GM21447 (cell line): ENCODE data around the gene EYA3.
A peak's percentile ranks its signal among the peaks of the same experiment; 100 is the strongest.

Experiments
- ATAC-seq: cut with Tn5 transposase; IDR thresholded peaks from one replicate; pipeline ENCODE4 v1.9.1; 2021; ENCODE audit not compliant: unreplicated experiment

The EYA3 gene

DNA sequence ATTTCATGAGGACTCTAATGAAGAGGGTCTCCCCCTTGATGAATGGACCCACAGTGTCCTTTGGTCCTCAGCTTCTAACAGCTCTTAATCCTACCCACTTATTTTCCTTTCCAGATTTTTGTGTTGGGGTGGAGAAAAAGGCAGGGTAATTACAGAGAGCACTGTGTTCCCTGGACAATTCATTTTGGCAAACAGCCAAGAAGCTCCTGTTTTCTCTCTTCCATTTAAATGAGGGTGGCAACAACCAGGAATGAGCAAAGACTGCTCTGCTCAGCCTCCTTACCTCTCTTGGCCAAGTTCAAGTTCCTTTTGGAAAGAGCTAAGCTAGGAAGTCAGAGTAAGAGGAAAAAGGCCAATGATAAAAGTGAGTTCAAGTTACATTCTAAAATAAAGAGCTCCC is 116.7 kb downstream of the EYA3 start:
- ATAC-seq: no peak

DNA sequence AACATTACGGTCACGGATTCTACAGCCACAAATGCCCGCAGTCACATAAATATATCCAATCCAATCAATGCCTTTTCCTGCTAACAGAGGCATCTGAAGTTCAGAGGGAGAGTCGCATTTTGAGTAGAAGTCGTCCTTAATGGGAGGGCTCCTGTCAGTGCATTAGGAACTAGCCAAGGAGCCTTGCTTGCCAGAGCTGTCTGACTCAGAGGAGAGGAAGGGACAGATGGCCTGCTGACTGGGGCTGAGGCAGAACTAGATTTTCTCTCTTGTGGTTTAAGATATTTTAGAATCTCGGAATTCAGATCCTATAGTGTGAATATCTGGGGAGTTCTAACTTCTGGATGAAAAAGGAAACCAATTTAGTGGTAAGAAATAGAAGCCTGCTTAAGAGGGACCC is 118.0 kb downstream of the EYA3 start:
- ATAC-seq: no peak

DNA sequence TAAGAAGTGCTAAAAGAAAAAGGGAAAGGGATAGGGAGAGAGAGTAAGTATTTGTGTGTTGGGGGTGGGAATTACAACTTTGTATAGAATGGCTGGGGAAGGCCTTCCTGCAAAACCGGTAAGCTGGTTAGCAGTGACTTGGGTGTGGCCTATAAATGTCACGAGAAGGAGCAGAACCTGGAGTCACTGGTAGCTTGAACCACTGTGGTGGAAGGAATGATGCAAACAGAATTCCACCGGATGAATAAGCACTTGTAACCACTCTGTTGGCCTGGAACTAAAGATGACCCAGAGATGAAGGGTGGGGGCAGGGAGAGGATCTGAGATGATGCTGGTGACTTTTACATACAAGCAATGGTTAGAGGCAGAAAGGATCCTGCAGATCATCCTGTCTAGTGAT is 119.7 kb downstream of the EYA3 start:
- ATAC-seq: no peak

DNA sequence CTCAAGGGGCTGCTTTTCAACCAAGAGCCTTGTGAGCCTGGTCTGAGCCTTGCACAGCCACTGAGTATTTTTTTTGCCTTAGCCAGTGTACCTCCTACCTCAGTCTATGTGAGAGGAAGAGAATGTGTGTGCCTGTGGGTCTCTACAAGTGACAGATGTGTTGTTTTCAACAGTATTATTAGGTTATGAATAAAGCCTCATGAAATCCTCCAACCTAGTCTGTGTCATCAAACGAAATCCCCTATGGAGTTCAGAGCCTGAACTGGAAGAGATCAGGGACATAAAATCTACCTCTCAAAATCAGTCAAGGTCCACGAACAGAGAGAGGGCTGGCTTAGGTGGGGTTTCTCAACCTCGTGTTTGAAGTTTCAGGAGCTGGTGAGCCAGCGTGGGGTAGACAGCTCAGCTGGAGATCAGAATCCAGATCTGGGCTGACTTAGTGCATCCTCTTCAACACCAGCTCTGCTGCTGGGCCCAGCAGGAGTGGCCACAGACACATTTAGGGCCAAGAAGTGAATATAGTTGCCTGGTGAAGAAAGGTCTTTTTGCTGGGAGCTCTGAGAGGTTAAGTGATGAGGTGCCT is 120.4 kb downstream of the EYA3 start:
- no peak for ATAC-seq

DNA sequence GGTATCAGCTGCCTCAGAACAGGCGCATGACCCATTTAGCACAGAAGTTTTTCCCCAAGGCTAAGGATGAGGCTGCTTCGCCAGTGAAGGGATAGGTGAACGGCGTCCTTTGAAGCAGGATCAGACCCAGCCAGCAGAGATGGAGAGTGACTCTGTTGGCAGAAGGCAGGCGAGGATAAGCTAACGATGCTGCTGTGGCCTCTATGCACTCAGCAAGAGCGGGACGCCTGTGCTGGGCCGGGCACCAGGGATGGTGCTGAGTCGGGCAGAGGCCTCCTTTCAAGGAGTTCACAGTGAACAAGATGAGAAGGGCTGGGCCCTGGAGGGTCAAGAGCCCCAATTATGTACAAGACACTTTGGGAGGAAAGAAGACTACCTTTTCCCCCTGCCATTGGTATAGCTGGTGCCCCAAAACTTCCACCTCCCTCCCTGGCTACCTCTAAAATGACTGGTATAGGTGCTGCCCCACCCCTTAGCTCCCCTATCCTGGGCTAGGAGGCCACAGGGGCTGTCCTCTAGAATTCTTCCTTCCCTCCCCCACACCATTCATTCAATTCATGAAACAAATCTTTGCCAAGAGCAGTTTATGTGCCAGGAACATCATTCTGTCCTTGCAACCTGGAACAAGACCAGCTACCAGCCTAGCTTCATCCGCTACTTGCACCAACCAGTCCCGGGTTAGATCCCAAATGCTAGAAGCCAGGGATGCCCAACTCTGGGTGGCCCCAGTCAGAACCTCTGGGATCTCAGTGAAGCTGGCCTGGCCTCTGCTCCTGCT is 121.1 kb downstream of the EYA3 start:
- ATAC-seq: no peak

DNA sequence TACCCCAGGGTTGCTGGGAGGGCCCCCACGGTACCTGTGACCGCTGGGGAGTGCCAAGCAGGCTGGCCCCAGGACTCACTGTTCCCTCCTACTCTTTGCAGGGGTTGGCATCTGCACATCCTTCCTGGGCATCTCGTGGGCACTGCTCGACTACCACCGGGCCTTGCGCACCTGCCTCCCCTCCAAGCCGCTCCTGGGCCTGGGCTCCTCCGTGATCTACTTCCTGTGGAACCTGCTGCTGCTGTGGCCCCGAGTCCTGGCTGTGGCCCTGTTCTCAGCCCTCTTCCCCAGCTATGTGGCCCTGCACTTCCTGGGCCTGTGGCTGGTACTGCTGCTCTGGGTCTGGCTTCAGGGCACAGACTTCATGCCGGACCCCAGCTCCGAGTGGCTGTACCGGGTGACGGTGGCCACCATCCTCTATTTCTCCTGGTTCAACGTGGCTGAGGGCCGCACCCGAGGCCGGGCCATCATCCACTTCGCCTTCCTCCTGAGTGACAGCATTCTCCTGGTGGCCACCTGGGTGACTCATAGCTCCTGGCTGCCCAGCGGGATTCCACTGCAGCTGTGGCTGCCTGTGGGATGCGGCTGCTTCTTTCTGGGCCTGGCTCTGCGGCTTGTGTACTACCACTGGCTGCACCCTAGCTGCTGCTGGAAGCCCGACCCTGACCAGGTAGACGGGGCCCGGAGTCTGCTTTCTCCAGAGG is 121.9 kb downstream of the EYA3 start:
- no peak for ATAC-seq

DNA sequence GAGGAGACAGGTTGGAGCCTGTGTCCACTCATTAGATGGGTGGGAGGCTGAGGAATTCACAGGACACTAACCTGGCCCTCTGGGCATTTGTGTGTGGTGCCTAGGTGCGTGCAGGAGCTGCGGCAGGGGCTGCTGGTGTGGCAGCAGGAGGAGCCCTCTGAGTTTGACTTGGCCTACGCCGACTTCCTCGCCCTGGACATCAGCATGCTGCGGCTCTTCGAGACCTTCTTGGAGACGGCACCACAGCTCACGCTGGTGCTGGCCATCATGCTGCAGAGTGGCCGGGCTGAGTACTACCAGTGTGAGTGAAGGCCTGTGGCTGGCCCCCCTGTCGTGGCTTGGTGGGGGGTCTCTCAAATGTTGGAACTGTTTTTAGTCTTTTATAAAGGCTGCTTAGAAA is 125.0 kb downstream of the EYA3 start:
- no peak for ATAC-seq

DNA sequence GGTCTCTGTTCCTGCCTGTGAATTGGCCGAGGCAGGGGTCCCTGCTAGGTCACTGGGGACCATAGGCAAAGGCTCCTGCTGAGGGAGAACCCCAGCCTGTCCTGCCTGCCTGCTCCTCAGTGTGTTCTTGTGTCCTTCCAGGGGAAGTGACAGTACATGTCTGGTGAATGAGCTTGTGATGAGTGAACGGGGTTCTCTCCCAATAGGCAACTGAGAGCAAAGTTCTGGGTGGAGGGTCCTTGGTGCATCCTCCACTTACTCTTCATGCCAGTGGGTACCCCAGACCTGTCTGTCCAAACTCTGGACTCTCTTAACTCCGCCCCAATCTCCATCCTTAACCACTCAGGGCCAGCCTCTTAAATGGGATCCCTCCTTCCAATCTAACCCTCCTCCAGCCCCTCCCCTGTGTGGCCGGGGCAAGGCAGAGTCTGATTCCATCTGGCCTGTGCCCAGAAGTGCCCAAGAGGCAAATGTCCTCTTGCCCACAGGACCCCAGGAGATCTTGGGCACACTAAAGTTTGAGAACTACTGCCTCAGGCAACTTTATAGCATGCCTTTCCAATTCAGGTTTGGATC is 126.7 kb downstream of the EYA3 start:
- ATAC-seq: no peak

DNA sequence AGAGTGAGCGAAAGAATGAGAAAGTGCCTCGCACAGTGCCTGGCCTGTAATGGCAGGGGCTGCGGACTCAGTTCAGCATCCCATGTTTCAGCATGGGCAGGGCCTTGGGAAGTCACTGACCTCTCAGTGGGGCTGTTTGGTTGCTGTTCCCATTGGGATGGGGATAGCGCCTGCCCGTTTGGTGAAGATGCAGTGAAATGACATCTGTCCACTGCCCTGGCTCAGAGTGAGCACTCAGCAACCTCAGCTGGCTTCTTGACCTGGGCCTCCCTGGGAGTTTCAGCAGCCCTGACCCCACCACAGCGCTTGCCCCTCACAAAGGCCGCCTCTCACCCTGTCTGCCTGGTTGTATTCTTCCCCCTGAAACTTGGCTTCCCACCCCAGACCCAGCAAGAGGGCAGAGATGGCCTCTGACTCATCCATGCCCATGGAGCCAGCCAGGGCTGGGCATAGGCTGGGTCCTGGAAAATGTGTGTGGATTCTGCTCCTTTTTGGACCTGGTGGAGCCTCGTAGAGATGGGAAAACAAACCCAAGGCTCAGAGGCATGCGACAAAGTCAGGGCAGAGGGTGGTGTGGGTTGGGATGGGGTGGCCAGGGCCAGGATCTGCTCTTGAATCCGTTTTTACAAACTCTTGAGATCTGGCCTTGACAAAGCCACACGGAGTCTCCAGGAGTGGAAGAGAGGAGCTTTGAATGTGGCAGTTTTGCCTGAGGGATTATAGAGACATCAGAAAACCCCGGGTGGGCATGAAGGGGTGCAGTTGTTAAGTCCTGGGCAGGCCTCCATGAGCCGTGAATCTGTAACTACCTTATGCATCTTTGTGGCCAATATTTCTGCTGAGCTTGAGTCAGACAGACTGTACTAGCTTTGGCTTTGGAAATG is 127.4 kb downstream of the EYA3 start:
- ATAC-seq: no peak

DNA sequence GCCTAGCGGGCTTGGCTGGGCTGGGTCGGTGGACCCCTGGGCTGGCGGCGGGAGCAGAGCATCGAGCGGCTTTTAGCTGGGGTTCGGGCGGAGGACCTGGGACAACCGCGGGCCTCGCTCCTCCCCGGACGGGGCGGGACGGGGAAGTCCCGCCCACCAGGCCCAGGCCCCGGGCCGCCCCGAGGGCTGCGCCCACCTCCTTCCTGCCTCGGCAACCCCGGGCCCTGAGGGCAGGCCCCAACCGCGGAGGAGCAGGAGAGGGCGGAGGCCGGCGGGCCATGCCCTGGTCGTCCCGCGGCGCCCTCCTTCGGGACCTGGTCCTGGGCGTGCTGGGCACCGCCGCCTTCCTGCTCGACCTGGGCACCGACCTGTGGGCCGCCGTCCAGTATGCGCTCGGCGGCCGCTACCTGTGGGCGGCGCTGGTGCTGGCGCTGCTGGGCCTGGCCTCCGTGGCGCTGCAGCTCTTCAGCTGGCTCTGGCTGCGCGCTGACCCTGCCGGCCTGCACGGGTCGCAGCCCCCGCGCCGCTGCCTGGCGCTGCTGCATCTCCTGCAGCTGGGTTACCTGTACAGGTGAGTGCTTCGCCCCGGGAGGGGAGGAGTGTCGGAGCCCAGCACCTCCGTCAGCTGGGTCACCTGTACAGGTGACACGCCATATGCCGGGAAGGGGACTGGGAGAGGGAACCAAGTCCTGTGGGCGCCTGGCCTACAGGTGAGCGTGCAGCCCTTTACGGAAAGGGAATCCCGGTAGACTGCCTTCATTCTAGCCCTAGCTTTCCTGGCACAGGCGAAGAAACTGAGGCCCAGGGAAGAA is 128.4 kb downstream of the EYA3 start, which contains the start of gene XKR8:
TSS of gene XKR8 (plus strand) at position 182 of the 812 bp plus-strand sequence. CDS start at position 279, 97 bp downstream.
- peak; percentile 76 for ATAC-seq

DNA sequence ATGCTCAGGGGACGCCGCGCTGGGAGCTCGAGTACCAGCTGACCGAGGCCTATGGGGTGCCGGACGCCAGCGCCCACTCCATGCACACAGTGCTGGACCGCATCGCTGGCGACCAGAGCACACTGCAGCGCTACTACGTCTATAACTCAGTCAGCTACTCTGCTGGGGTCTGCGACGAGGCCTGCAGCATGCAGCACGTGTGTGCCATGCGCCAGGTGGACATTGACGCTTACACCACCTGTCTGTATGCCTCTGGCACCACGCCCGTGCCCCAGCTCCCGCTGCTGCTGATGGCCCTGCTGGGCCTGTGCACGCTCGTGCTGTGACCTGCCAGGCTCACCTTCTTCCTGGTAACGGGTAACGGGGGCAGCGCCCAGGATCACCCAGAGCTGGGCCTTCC is 129.9 kb downstream of the EYA3 start:
- ATAC-seq: no peak

DNA sequence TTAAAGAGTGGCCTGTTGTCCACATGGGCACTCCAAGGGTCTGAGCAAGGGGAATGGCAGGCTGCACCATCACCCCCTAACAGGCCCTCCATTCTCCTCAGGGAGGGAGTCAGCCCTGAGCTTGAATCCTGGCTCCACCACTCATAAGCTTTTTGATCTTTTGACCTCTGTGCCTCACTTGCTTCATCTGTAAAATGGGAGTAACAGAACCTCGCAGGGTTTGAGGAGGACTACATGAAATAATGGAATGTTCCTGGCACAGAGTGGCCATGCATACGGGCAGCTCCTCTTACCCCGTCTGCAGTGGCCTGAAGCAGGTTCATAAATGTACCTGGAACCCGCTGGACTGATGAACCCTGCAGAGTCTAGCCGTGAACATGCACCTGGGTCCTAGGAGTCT is 130.8 kb downstream of the EYA3 start:
- no peak for ATAC-seq

DNA sequence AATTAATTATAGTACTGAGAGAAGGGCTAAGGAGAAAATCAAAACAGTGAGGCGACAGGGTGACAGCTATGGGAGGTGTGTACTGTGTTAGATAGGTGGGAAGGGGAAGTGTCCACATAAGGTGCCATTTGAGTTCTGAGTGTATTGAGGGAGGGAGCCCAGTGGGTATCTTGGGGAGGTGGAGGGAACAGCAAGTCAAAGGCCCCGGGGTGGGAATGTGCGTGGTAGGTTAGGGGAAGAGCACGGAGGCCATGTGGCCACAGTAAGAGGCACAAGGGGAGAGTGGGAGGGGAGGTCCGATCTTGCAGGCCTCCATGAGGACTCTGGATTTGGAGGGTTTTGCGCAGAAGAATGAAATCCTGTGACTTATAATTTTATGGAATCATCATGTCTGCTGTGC is 131.6 kb downstream of the EYA3 start:
- no peak for ATAC-seq

DNA sequence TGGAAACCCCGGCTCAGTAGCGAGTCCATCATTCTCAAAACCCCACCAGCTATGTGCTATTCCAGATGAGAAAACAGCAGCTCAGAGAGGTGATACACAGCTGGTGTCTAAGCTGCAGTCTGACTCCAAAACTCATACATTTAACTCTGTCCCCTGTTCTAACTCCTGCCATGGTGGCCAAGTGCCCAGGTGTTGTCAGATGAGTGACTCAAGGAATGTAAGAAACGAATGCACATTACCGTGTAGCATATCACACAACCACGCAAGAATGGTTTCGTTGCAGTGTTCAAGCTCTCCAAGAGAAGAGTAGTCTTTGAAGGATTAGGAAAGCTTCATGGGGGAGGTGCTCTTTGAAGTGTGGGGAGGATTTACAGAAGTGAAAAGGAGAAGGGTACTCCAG is 133.3 kb downstream of the EYA3 start:
- ATAC-seq: no peak

DNA sequence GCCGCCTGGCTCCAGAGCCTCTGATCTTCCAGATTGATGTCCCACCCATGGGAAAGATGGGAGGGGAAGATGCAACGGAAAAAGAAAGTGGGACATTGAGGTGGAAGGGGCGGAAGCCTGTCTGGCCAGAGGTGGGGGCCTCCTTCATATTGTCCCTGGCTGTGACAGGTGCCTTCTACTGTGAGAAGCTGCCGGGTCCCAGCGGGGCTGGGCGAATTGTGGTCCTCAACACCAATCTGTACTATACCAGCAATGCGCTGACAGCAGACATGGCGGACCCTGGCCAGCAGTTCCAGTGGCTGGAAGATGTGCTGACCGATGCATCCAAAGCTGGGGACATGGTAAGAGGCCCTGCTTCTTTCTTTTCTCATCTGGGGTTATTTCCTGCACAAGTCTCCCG is 134.2 kb downstream of the EYA3 start:
- ATAC-seq: no peak

DNA sequence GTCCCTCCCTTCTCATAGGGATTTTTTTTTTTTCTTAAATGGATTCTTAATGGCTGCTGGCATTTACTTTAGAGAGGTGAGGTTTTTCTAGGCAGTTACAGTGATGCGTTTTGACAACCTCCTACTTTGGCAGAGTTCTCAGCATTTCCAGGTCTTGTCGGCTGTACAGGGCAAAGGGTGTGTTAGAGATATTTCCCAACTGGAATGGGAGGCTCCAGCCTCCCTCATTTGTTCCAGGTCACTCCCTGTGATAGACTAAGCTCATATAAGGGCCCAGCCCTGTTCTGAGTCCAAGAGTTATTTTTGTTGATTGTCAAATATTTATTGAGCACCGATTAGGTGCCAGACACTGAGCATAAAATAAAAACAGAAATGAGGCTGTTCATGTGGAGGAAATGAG is 136.3 kb downstream of the EYA3 start:
- no peak for ATAC-seq

DNA sequence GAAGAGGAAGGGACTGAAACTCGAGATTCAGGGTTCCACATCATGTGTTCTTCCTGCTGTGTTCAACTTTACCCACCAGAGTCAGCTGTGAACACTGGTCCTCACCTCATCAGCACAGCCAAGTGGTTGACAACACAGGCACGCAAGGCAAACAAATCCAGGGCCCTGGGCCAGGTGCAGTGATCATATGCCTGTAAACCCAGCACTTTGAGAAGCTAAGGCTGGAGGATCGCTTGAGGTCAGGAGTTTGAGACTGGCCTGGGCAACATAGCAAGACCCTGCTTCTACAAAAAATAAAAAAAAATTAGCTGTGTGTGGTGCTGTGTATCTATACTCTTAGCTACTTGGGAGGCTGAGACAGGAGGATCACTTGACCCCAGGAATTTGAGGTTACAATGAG is 137.0 kb downstream of the EYA3 start:
- no peak for ATAC-seq

DNA sequence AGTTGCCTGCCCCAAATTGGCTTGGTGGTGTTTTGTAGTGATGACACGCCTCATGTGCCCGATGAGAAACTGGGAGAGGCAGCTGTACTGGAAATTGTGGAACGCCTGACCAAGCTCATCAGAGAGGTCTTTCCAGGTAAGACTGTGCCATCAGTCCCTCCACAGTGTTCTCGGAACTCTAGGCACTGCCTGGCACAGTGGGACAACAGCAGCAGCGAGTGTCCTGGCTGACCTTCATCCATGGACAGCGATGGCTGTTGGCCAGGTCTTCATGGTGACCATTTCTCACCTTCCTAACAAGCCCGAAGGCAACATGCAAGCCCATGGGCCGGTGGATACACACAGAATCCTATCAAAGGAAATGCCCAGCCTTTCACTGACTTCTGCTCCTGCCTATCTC is 139.4 kb downstream of the EYA3 start:
- no peak for ATAC-seq

DNA sequence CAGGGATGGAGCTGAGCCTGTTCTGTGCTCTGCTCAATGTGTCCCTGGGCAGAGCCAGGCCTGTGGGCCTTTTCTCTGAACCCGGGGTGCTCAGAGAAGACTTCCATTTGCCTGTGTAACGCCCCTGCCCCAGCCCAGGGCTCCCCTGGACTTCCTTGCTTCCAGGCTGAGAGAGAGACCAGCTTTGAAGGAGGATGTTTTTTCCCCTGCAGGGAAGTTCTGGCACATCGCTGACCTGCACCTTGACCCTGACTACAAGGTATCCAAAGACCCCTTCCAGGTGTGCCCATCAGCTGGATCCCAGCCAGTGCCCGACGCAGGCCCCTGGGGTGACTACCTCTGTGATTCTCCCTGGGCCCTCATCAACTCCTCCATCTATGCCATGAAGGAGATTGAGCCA is 143.4 kb downstream of the EYA3 start:
- ATAC-seq: no peak
